CD4-positive, alpha-beta T cell treated with Interleukin-21 for 1 hour (primary cell): Measurements from ENCODE around the gene TMEM161B.
"Not testable (repeated sequence)": the region's sequence is repeated elsewhere in the genome, so short reads cannot be mapped to it uniquely, and the experiment has no call there.

Source experiments
- DNase-seq: peaks from one replicate; pipeline ENCODE4 v3.0.0-alpha.2; 2020

TMEM161B gene

DNA sequence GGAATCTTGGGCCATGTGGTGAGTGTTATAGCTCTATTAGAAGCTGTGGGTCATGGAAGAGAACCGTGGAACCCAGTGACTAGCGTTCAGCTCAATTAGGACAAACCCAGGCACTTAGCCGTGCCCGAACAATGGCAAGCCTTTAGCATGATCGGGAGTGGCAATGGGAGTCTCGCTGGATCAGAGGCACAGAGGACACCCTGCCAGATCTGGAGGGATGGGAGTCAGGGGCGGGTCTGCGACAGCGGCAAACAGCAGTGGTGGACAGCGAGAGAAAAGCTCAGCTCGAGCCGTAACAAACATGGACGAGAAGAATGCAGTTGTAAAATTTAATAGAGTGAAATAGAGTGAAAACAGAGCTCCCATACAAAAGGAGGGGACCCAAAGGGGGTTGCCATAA is 91.2 kb downstream of the TMEM161B start:
- not testable (repeated sequence) for DNase-seq

GRCh38 chr5:88172847-88173758 is 95.5 kb downstream of the TMEM161B start:
- DNase-seq, result no peak

GRCh38 chr5:88159591-88159990 is 109.1 kb downstream of the TMEM161B start:
- DNase-seq, result no peak

GRCh38 chr5:88158056-88158455 is 110.6 kb downstream of the TMEM161B start:
- DNase-seq, result no peak

DNA sequence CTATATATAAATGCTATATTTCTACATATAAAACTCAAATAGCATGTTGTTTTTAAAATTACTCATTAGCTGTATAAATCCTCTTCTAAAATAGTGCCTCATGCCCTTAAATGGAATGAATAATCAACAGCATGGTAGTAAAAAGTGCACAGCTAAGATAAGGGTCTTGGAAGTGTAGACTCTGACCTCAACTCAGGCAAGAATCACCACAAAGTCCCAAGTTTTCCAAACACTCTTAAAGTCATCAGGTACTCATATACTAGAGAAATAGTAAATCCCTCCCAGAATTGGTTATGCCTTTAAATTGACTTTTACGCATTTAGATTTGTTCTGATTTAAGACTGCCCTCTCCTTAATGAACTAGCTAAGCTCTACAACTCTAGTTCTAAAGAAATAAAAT is 113.8 kb downstream of the TMEM161B start:
- DNase-seq, result no peak

- no peak for DNase-seq
Observed at GRCh38 chr5:88150747-88151146, 117.9 kb downstream of the TMEM161B start.

DNA sequence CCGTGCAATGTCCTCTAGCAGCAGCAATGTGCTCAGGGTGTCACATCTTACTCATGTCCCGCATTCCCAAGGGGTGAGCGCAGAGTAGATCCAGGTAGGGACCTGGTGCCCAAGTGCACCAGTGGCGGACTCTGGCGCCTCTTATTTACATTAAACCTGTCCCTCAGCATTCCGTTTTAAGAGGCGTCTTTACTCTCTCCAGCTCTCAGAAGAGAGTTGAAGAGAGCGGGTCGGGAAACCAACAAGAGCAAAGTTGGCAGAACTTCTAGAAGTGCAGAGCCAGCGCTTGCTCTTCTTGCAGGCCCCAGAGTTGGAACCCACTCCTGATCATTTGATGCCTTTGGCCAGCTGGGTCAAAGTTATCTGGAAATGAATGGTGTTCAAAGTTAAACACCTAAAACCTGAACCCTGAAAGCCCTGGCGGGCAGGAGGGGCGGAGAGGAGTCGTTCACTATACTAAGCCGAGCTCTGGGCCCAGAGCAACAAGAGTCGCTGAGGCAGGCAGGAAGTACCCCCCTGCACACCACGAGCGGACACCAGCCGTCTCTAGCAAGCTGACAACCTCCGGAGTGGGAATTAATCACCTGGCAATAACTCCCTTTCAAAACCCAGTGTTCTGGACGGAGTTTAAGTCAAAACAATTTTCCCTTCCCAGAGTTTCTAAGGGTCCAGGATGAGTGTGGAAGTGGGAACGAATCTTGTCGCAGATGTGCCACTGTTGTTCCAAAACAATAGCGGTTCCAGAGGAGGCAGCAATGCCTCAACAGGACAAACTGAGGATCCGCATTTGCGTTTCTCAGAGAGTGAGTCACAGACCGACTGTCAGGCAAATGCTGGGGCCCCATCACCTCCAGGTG is 122.8 kb downstream of the TMEM161B start:
- no peak for DNase-seq

DNA sequence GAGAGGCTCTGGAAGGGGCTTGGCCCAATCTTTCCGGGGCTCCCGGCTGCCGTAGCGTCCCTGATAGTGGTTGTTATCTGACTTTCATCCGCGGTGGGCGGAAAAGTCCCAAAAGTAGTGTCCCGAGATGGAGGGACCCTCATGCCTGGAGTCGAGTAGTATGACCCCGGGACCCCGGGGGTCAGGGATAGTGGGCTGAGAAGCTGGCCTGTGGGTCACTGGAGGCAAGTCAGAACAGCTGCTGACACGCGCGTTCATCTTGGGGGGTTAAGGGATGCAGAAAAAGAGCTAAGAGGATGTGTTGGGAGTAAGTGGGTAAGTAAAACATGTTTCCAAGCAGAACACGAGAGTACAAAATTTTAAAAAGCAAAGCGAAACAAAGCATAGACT is 123.4 kb downstream of the TMEM161B start:
- DNase-seq, result no peak
